HepG2 (cell line): ENCODE data around the gene RPGRIP1. TPM values are rescaled to one million over a fixed set of nuclear protein-coding genes. Genes with fewer than 3 reads are reported as not detected.

Source experiments
- AGO2 ChIP-seq: fragments of 200-400 bp; formaldehyde crosslinking; optimal IDR thresholded peaks from 2 replicates; pipeline ENCODE3; 2017; ENCODE audit warnings: mild to moderate bottlenecking, low read depth, low read length, moderate library complexity
- ELF3 ChIP-seq: IDR thresholded peaks from 2 replicates; pipeline ENCODE4 v1.6.1; 2016; ENCODE audit warnings: missing genetic modification reagents, missing compliant biosample characterization
- GPBP1L1 ChIP-seq: sonication (generic); formaldehyde crosslinking; IDR thresholded peaks from 2 replicates; pipeline ENCODE4 v1.5.0; 2020; ENCODE audit warnings: mild to moderate bottlenecking, missing genetic modification reagents
- KAT8 ChIP-seq: IDR thresholded peaks from 2 replicates; pipeline ENCODE4 v1.6.1; 2016; ENCODE audit warnings: missing genetic modification reagents, missing compliant biosample characterization
- MAFF ChIP-seq: IDR thresholded peaks from 2 replicates; pipeline ENCODE4 v1.6.1; 2011; ENCODE audit warnings: low read depth, low read length, improper control_type of control experiment
- MAFK ChIP-seq, 2 experiments: IDR thresholded peaks in 1 of 2; conservative IDR thresholded peaks in 1 of 2; 2 replicates each; pipeline ENCODE4 v1.6.1; 2011; ENCODE audit warnings: improper control_type of control experiment in 2 of 2, low read length in 2 of 2
- POLR2A ChIP-seq, 2 experiments: IDR thresholded peaks; 2 replicates each; pipeline ENCODE4 v1.6.1; 2011; ENCODE audit warnings: low read depth in 2 of 2, low read length in 2 of 2, mild to moderate bottlenecking in 1 of 2, moderate library complexity in 1 of 2; ENCODE audit not compliant: insufficient read depth in 1 of 2
- POLR2AphosphoS2 ChIP-seq: IDR thresholded peaks from 2 replicates; pipeline ENCODE4 v1.6.1; 2011; ENCODE audit warnings: low read depth, low read length, improper control_type of control experiment
- POLR2AphosphoS5 ChIP-seq: IDR thresholded peaks from 2 replicates; pipeline ENCODE4 v1.6.1; 2012; ENCODE audit warnings: low read depth, low read length
- REL ChIP-seq: sonication (generic); formaldehyde crosslinking; conservative IDR thresholded peaks from 2 replicates; pipeline ENCODE4 v1.8.0; 2022; ENCODE audit warnings: mild to moderate bottlenecking, missing genetic modification reagents, moderate library complexity
- RNF219 ChIP-seq: sonication (generic); formaldehyde crosslinking; IDR thresholded peaks from 2 replicates; pipeline ENCODE4 v1.5.0; 2020; ENCODE audit warnings: mild to moderate bottlenecking, missing genetic modification reagents
- ZBED4 ChIP-seq: sonication (generic); formaldehyde crosslinking; IDR thresholded peaks from 2 replicates; pipeline ENCODE4 v1.4.0; 2020; ENCODE audit warnings: missing genetic modification reagents, borderline replicate concordance
- ZBTB7A ChIP-seq: sonication (generic); formaldehyde crosslinking; IDR thresholded peaks from 2 replicates; pipeline ENCODE4 v1.8.0; 2022; ENCODE audit warnings: mild to moderate bottlenecking, missing genetic modification reagents
- ZNF607 ChIP-seq: sonication (generic); formaldehyde crosslinking; IDR thresholded peaks from 2 replicates; pipeline ENCODE4 v1.5.1; 2020; ENCODE audit warnings: missing genetic modification reagents, mild to moderate bottlenecking, borderline replicate concordance
- polyA plus RNA-seq, 8 experiments: library from polyadenylated mRNA; depleted of rRNA in 3 of 8; stranded (reverse) in 7 of 8; unstranded in 1 of 8; fragments of >200 nt; fragmentation: Illumina TruSeq in 4 of 8; extraction: Trizol in 4 of 8; gene quantifications; 2 replicates each; pipeline versions ENCODE4 v1.2.1 to v1.2.3, GENCODE V29; 2011 to 2016; ENCODE audit warnings: low read depth in 4 of 8, missing spikeins in 1 of 8, mixed read lengths in 1 of 8; ENCODE audit not compliant: insufficient read depth in 1 of 8
- total RNA-seq, 5 experiments: library from RNA; depleted of rRNA; stranded (reverse); fragments of >200 nt; fragmentation: Illumina TruSeq; extraction: Trizol; gene quantifications; 2 replicates each; pipeline ENCODE4 v1.2.3, GENCODE V29; 2016; ENCODE audit warnings: low read depth in 1 of 5
- TF ChIP-seq, protein P1 (sequence below): IDR thresholded peaks from 2 replicates; pipeline ENCODE4 v1.6.1; 2016; ENCODE audit warnings: low read depth, missing genetic modification reagents, missing compliant biosample characterization

RPGRIP1 gene
- total and polyA plus RNA-seq, 2 of the 13 experiments (the other 11 are each of a cell fraction or from before 2014, with no cell fraction given) = 0.13 to 1.1 TPM

DNA sequence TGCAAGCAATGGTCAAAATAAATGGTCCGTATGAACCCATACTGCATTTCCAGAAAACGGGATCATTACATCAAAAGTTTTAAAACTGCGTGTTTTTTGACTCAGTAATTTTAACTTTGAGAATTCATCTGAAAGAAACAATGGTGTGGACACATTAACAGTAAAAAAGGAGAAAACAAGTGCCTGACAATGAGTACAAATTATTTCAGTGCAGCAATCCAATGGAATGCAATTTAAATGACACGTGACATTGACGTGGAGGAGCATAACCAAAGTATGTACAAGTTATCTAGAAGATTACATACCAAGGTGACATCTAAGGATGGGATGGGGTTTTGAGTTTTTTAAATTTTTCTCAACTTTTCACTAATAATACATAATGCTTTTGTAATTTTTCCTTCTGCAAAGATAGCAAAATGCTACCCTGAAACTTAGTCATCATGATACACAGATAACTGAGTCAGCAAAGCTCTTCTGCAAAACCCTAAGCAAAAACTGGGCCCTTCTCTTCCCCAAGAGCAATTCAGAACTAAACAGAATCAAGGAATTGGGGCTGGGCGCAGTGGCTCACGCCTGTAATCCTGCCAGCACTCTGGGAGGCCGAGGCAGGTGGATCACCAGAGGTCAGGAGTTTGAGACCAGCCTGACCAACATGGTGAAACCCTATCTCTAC, 31.0 kb upstream of the RPGRIP1 start (continued):
- TF ChIP-seq, protein P1, sequence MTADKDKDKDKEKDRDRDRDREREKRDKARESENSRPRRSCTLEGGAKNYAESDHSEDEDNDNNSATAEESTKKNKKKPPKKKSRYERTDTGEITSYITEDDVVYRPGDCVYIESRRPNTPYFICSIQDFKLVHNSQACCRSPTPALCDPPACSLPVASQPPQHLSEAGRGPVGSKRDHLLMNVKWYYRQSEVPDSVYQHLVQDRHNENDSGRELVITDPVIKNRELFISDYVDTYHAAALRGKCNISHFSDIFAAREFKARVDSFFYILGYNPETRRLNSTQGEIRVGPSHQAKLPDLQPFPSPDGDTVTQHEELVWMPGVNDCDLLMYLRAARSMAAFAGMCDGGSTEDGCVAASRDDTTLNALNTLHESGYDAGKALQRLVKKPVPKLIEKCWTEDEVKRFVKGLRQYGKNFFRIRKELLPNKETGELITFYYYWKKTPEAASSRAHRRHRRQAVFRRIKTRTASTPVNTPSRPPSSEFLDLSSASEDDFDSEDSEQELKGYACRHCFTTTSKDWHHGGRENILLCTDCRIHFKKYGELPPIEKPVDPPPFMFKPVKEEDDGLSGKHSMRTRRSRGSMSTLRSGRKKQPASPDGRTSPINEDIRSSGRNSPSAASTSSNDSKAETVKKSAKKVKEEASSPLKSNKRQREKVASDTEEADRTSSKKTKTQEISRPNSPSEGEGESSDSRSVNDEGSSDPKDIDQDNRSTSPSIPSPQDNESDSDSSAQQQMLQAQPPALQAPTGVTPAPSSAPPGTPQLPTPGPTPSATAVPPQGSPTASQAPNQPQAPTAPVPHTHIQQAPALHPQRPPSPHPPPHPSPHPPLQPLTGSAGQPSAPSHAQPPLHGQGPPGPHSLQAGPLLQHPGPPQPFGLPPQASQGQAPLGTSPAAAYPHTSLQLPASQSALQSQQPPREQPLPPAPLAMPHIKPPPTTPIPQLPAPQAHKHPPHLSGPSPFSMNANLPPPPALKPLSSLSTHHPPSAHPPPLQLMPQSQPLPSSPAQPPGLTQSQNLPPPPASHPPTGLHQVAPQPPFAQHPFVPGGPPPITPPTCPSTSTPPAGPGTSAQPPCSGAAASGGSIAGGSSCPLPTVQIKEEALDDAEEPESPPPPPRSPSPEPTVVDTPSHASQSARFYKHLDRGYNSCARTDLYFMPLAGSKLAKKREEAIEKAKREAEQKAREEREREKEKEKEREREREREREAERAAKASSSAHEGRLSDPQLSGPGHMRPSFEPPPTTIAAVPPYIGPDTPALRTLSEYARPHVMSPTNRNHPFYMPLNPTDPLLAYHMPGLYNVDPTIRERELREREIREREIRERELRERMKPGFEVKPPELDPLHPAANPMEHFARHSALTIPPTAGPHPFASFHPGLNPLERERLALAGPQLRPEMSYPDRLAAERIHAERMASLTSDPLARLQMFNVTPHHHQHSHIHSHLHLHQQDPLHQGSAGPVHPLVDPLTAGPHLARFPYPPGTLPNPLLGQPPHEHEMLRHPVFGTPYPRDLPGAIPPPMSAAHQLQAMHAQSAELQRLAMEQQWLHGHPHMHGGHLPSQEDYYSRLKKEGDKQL (CRISPR knock-in tag) = no peak
- TF ChIP-seq ZNF607 = peak; percentile 32; the same call in 1 of the 2 replicates
- no peak for TF ChIP-seq REL (CRISPR knock-in tag)
- TF ChIP-seq AGO2 = peak; percentile 54
- 0 out of 2 replicates have a peak, but pooled peaks have one; percentile 29 for TF ChIP-seq KAT8
- no peak for TF ChIP-seq ELF3
- TF ChIP-seq MAFF = peak; percentile 73
- 0 out of 2 replicates have a peak, but pooled peaks have one; percentile 41 for TF ChIP-seq POLR2AphosphoS5
- TF ChIP-seq RNF219 (CRISPR knock-in tag) = no peak
- no peak for TF ChIP-seq GPBP1L1 (CRISPR knock-in tag)
- TF ChIP-seq ZBED4 = no peak
- TF ChIP-seq ZBTB7A (CRISPR knock-in tag) = no peak
- TF ChIP-seq POLR2AphosphoS2 = peak; percentile 91
- peak in 1 of 2 experiments; percentile 25; a peak in 2 of 4 replicates for TF ChIP-seq POLR2A (IDR thresholded peaks at IDR 0.05; ENCODE audit: insufficient read depth in 1 of 2, low read depth in 2 of 2, low read length in 2 of 2)
- TF ChIP-seq MAFK (conservative IDR thresholded peaks at IDR 0.05 in 1 of 2, IDR thresholded peaks at IDR 0.05 in 1 of 2; ENCODE audit: low read length in 2 of 2) = peak; percentile 74 to 85
